ENCODE results near the gene PRKCE. TPM values are rescaled to one million over a fixed set of nuclear protein-coding genes. Genes with fewer than 3 reads are reported as not detected.

The PRKCE gene
- total RNA-seq, 1 experiment from 2014 or later, result 2.4 TPM

- intact Hi-C loops (cut with micrococcal nuclease; ENCODE audit: unreplicated experiment), result no loop called here
- BruUV-seq (replicated peaks), result no TSS peak
- no peaks in the 10 kb centered on the region for H3K4me1 ChIP-seq (ENCODE audit: insufficient read depth, low read length, poor library complexity, severe bottlenecking)
- H3K27ac ChIP-seq (ENCODE audit: low read depth, low read length, poor library complexity, severe bottlenecking), result no peak overlapping the region
- ChIA-PET POLR2A (ENCODE audit: low non-redundant PET) (no interaction called here), CTCF (no interaction called here)
- no peaks in the 10 kb centered on the region for H3K36me3 ChIP-seq (ENCODE audit: insufficient read depth, low read length, poor library complexity, severe bottlenecking)
- TF ChIP-seq EZH2 (IDR thresholded peaks at IDR 0.05; ENCODE audit: borderline replicate concordance, low read depth, low read length, poor library complexity, severe bottlenecking) (no peak), CTCF (conservative IDR thresholded peaks at IDR 0.05; ENCODE audit: low read depth, low read length) (no peak)
- H3K9me3 ChIP-seq (ENCODE audit: low read depth, low read length, poor library complexity, severe bottlenecking), result no peaks in the 10 kb centered on the region
- H3K4me3 ChIP-seq (ENCODE audit: low read depth, low read length, poor library complexity, severe bottlenecking), result no peak overlapping the region
- H3K27me3 ChIP-seq (replicated peaks; ENCODE audit: insufficient read depth, low read depth, low read length, poor library complexity), result no peaks in the 10 kb centered on the region
- no peak for DNase-seq (ENCODE audit: low spot score)
Observed at GRCh38 chr2:46193855-46194254, 542.4 kb downstream of the PRKCE start.

- intact Hi-C loops (cut with micrococcal nuclease; ENCODE audit: unreplicated experiment), result no loop called here
- Histone ChIP-seq H3K9me3 (ENCODE audit: low read depth, low read length, poor library complexity, severe bottlenecking) (no peaks in the 10 kb centered on the region), H3K4me3 (ENCODE audit: low read depth, low read length, poor library complexity, severe bottlenecking) (no peak overlapping the region), H3K4me1 (ENCODE audit: insufficient read depth, low read length, poor library complexity, severe bottlenecking) (no peaks in the 10 kb centered on the region), H3K36me3 (ENCODE audit: insufficient read depth, low read length, poor library complexity, severe bottlenecking) (no peaks in the 10 kb centered on the region), H3K27ac (ENCODE audit: low read depth, low read length, poor library complexity, severe bottlenecking) (no peak overlapping the region), H3K27me3 (replicated peaks; ENCODE audit: insufficient read depth, low read depth, low read length, poor library complexity) (no peaks in the 10 kb centered on the region)
- TF ChIP-seq EZH2 (IDR thresholded peaks at IDR 0.05; ENCODE audit: borderline replicate concordance, low read depth, low read length, poor library complexity, severe bottlenecking), result no peak
- no peak for TF ChIP-seq CTCF (conservative IDR thresholded peaks at IDR 0.05; ENCODE audit: low read depth, low read length)
- BruUV-seq (replicated peaks), result no TSS peak
- CTCF ChIA-PET, result no interaction called here
- no peak for DNase-seq (ENCODE audit: low spot score)
- POLR2A ChIA-PET (ENCODE audit: low non-redundant PET), result no interaction called here
Observed at GRCh38 chr2:46194856-46195255, 543.4 kb downstream of the PRKCE start.

GRCh38 chr2:46195819-46196218, 544.3 kb downstream of the PRKCE start:
- Histone ChIP-seq H3K4me3 (ENCODE audit: low read depth, low read length, poor library complexity, severe bottlenecking) (no peak overlapping the region), H3K27ac (ENCODE audit: low read depth, low read length, poor library complexity, severe bottlenecking) (no peak overlapping the region), H3K9me3 (ENCODE audit: low read depth, low read length, poor library complexity, severe bottlenecking) (no peaks in the 10 kb centered on the region), H3K4me1 (ENCODE audit: insufficient read depth, low read length, poor library complexity, severe bottlenecking) (no peaks in the 10 kb centered on the region), H3K27me3 (replicated peaks; ENCODE audit: insufficient read depth, low read depth, low read length, poor library complexity) (no peaks in the 10 kb centered on the region), H3K36me3 (ENCODE audit: insufficient read depth, low read length, poor library complexity, severe bottlenecking) (no peaks in the 10 kb centered on the region)
- ChIA-PET CTCF (no interaction called here), POLR2A (ENCODE audit: low non-redundant PET) (no interaction called here)
- DNase-seq (ENCODE audit: low spot score), result no peak
- no TSS peak for BruUV-seq (replicated peaks)
- intact Hi-C loops (cut with micrococcal nuclease; ENCODE audit: unreplicated experiment), result no loop called here
- TF ChIP-seq CTCF (conservative IDR thresholded peaks at IDR 0.05; ENCODE audit: low read depth, low read length) (no peak), EZH2 (IDR thresholded peaks at IDR 0.05; ENCODE audit: borderline replicate concordance, low read depth, low read length, poor library complexity, severe bottlenecking) (no peak)
